COLO829 (cell line): ENCODE results near the gene CADM2.
"Not testable (repeated sequence)": the region's sequence is repeated elsewhere in the genome, so short reads cannot be mapped to it uniquely, and the experiment has no call there.

Experiments used
- DNase-seq: peaks from one replicate; pipeline ENCODE4 v3.0.0; 2012; ENCODE audit warnings: low spot score

CADM2 gene

DNA sequence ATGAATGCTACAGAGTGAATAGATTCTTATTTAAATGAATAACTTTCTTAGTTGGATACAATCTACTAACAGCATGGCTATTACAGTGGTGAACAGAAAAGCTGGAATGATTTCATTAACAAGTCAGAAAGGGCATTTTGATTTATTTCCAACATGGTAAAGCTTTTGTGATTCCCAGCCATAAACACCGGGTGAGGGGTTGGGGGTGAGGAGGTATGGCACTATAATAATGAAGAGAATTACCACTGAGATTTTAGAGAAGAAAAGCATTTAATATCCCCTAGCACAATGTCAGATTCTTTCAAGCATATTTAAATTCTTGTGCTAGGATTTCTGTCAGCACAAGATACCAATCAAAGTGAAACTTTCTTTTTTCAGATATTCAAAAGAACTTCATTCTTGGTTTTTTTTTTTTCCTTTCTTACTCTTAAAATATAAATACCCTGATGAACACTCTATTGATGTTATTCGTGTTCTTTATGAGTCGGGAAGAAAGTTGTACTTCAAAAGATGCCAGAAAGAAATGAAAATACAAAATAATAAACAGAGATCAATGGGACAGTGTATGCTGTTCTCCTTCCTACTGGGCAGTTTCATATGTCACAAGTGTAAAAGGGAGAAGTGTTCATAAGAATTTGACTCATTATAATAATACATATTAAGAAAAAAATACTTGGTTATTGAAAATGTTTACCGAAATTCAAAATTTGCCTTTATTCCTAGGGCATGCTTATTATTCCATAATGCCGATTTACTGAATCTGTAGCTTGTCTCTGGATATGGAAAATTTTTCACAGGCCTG is 522.8 kb downstream of the CADM2 start:
- DNase-seq, result no peak

DNA sequence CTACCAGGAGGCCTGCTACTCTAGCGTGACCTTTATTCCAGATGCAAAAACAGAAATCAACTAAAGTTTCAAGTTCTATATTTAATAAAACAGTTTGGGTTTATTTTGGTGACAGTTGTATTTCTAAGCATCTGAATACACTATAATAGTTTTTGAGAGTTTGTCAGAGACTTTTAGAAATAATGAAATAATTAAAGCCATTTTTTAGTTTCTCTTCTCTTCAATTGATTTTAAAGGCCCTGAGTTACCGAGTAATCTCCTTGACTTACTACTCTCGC is 523.4 kb downstream of the CADM2 start:
- DNase-seq, result no peak

DNA sequence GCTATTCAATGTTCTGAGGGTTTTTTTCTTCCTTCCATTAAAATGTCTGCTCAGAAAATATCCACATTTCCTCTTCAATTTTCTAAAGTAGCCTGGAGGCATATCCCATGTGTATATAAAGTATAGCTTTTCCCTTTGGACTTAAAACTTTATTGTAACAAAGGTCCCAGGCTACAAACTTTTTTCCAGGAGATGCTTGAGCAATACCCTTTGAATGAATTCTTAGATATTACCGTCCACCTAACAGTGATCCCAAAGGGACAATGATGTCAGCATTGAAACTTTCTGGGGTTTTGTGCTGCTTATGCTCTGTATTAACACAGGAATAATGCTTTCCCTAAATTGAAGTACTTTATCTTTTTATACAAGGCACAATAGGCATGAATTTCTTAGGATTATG is 525.2 kb downstream of the CADM2 start:
- DNase-seq, result no peak

DNA sequence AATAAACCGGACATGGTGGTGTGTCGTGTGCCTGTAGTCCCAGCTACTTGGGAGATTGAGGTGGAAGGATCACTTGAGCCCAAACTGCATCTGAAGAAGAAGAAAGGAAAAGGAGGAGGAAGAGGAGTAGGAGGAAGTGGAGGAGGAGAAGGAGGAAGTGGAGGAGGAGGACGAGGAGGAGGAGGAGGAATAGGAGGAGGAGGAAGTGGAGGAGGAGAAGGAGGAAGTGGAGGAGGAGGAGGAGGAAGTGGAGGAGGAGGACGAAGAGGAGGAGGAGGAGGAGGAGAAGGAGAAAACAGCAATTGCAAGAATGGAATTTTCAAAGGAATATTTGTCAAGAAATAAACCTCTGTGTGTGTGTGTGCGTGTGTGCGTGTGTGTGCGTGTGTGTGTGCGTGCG is 528.6 kb downstream of the CADM2 start:
- DNase-seq, result no peak

DNA sequence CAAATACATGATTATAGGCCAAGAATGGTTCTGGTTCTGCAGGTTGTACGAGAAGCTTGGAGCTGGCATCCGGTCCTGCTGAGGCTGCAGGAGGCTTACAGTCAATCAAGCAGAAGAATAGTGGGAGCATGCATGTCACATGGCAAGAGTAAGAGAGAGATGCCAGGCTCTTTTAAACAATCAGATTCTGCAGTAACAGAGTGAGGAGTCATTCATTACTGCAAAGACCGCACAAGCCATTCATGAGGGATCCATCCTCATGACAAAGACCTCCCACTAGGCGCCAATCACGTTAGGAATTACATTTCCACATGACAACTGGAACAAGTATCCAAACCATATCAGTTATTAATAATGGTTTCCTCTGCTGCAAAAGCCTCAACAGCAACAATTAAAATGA is 536.8 kb downstream of the CADM2 start:
- DNase-seq, result no peak

DNA sequence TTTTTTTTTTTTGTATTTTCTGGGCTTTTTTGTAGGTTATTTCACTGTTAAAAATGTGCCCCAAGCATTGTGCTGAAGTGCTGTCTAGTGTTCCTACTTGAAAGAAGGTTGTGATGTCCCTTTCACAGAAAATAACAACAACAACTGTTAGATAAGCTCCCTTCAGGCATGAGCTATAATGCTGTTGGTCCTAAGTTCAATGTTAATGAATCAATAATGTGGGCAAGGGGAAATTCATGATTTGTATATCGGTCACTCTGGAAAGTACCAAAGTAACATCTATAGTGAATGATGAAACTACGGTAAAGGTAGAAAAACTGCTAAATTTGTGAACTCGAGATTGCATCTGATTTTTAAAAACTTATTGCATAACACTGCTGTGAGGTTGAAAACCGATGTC is 539.4 kb downstream of the CADM2 start:
- no peak for DNase-seq

DNA sequence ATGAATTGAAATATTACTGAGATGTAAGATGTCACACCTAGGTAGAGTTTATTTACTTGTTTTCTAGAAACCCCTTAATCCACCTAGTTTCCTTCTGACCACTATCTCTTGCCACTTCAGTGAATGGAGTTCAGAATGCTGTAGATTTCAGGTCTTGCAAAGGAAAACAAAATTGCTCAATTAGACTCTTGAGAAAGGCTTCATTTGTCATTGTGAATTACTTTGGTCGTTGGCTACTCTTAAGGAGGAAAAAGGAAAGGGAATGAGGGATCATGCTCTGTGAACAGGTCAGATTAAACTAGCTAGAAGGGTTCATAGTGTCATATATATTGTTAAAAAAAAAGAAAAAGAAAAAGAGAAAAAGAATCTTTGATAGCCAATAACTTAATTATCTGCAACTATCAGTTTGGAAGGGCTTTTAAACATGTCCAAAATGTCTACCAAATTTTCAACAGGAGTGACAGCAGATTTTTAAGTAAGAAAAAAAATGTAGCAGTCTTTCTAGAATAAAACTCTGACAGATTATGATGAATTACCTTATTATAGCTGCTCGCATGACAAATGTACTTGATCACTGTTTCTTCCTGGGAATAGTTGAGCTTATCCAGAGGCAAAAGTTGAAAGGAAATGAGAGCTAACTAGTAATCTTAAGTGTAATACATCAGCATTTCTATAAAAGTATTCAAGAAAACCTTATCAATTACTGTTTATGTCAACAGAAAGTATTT is 543.5 kb downstream of the CADM2 start:
- DNase-seq, result no peak

DNA sequence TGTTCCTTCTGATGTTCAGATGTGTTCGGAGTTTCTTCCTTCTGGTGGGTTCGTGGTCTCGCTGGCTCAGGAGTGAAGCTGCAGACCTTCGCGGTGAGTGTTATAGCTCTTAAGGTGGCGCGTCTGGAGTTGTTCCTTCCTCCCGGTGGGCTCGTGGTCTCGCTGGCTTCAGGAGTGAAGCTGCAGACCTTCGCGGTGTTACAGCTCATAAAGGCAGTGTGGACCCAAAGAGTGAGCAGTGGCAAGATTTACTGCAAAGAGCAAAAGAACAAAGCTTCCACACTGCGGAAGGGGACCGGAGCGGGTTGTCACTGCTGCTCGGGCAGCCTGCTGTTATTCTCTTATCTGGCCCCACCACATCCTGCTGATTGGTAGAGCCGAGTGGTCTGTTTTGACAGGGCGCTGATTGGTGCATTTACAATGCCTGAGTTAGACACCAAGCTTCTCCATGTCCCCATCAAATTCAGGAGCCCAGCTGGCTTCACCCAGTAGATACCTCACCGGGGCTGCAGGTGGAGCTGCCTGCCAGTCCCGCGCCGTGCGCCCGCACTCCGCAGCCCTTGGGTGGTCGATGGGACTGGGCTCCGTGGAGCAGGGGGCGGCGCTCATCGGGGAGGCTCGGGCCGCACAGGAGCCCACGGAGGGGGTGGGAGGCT is 545.5 kb downstream of the CADM2 start:
- not testable (repeated sequence) for DNase-seq

DNA sequence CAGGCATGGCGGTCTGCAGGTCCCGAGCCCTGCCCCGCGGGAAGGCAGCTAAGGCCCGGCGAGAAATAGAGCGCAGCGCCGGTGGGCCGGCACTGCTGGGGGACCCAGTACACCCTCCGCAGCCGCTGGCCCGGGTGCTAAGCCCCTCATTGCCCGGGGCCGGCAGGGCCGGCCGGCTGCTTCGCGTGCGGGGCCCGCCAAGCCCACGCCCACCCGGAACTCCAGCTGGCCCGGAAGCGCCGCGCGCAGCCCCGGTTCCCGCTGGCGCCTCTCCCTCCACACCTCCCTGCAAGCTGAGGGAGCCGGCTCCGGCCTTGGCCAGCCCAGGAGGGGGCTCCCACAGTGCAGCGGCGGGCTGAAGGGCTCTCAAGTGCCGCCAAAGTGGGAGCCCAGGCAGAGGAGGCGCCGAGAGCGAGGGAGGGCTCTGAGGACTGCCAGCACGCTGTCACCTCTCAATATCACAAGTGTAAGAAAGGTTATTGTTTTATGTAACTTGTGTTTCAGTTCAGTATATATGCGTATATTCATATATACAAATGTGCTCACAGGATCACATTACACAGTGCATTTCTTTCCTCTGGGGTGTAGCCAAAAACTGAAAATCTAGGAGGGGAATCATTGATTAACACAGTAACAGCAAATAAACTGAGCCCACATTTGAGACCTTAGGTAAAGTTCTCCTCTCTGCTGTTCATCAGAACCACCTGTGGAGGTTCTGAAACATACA is 546.2 kb downstream of the CADM2 start:
- not testable (repeated sequence) for DNase-seq

DNA sequence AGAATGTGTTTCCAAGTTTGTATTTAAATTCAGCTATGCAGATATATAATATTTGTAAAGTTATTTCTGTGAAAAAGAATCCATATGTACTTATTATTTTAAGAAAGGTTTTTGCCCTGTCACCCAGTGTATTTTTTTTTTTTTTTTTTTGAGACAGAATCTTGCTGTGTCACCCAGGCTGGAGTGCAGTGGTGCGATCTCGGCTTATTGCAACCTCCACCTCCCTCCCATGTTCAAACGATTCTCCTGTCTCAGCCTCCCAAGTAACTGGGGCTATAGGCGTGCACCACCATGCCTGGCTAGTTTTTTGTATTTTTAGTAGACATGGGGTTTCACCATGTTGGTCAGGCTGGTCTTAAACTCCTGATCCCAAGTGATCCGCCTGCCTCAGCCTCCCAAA is 548.3 kb downstream of the CADM2 start:
- DNase-seq, result not testable (repeated sequence)

DNA sequence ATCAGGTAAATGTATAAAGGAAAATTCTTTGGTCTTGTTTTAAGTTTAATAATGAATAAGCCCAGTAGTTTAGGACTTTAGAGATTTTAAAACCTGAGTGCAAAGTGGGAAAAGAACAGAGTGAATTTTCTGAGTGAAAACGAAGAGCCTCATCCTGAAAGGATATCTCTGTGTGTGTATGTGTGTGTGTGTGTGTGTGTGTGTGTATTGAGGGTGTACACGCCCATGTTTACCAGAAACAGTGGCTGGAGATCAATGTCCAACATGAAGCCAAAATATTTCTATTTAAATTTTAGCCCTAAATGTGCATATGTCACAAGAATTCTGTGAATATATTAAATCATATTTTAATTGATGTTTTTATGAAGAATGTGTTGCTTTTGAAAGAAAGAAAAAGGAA is 549.9 kb downstream of the CADM2 start:
- DNase-seq, result no peak

DNA sequence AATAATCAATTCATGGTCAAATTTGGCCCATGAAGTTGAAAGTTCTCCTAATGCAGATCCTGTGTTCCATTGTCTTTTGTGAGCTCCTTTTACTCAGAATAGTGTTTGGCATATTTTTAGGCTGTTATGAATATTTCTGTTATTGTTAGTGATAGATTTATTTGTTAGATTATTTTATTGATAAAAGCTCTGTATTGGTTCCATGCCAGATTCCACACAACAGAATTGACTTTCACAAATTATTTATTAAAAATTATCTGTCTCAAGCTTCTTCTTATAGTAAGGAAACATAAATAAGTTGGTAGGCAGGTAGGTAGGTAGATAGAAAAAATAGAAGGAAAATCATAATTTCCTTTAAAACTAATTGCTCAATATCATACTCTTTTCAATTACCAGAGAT is 557.4 kb downstream of the CADM2 start:
- DNase-seq, result no peak

DNA sequence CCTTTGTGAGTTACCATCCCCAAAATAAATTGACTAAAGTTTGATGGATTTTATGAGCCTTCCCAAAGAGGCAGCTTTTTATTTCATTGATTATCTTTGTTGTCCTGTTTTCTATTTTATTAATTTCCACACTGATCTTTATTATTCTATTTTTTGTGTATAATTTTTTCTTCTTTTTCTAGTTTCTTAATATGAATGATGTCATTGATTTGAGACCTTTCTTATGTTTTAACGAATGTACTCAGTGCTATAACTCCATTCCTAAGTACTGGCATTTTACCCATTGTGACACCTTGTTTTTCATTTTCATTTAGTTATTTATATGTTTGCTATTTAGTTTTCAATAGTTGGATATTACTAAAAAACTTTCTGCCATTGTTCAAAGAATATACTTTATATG is 565.3 kb downstream of the CADM2 start:
- no peak for DNase-seq

DNA sequence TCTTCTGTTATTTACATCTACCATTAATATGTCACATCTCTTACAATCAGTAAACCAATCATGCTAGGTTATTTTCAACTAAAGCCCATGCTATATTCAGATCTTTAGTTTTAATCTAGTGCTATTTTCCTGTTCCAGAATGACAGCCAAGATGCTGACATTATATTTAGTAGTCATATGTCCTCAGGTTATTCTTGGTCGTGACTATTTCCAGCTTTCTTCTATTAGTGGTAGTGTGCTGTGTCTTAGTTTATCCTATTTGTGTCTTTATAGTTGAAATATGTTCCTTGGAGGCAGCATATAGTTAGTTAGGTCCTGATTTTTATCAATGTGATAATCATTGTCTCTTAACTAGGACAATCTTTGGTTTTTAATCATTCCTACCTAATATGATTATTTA is 566.5 kb downstream of the CADM2 start:
- DNase-seq, result no peak

DNA sequence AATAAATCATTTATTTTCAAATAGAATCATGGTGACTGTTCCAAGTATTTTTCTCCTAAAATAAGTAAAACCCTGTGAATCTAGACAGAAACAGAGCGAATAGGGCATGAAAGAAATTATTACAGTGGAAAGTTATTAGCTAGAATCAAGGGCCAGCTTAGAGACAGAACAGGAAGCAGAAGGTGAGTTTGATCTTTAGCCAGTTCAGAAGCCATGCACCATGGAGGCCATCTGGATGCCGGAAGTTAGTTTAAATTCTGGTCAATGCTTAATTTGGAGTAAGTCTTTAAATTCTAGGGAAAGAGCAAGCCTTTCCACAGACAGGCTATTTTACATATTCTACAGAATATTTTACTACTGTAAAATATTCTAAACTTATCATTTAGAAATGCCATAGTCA is 574.8 kb downstream of the CADM2 start:
- DNase-seq, result no peak

DNA sequence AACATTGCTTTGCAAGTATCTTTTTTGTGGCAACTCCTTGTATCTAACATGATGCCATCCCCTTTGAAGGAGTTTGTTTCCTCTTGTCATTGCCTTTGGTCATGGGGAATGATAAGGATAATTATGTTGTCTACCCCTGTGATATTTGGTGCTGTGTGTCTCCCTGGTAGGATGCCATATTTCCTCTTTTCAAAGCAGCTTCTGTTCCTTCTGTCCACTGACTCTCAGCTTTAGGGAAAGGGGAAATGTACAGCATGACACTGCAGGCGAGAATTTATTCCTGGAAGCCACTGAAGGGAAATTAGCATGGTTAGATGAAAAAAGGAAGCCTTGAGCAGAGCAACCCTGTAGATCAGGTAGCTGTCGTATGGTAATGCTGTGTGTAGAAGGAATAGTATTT is 576.7 kb downstream of the CADM2 start:
- DNase-seq, result no peak

DNA sequence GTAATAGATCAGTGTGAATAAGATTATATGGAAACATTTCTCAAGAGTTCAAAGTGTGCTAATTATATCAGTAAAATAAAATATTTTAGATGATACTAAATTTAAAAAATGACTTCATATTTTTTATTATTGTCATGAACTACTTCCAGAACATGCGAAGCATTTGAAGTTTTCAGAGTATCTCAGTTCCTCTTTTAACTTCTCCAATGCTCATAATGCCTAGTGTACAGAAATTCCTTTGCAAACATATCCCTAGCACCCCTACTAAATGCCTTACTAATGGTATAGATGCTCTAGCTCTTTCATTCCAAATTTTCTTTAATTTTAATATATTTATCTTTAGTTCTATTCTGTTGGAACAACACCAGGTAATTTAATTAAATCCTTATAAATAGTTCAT is 580.4 kb downstream of the CADM2 start:
- no peak for DNase-seq

DNA sequence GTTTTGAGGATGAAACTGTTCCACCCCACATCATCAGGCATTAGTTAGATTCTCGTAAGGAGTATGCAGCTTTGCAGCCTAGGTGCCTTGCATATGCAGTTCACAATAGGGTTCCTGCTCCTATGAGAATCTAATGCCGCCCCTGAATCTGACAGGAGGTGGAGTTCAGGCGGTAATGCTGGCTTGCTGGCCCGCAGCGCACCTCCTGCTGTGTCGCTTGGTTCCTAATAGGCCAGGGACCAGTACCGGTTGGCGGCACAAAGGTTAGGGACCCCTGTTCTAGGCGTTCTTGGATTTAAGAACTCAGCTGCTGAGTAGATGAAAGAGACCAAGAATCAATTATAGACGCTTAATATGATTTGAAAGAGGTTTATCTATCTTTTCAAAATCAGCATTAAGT is 595.4 kb downstream of the CADM2 start:
- DNase-seq, result no peak

DNA sequence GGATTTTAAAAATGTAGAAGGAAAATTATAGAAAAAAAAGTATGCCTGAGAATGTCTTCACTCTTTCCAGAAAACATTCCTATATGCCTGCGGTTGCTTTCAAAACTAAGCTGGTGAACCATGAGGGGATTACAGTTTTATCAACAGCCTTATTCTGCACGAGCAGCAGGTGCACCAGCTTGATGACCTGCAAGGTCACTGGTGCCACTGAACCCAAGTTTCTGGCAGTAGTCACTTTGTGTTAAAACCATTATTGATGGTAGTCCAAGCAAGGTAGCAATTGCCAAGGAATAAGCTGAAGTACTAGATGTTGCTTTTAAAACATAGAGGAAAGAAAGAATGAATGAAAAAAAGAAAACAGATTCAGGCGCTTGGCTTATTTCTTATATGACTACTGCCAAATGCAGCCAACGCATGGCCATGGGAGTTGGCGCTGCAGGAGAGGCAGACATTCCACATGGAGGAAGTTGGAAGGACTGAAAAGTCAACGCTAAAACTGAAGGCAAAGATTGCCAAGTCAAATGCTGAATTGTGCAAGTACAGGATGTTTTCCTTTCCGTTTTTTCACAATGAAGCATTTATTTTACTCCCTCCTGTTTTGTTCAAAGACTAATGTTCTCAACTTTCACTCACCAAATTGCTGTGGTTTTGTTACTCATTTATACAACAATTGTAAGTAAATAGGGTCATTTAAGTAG is 601.4 kb downstream of the CADM2 start:
- DNase-seq, result no peak

DNA sequence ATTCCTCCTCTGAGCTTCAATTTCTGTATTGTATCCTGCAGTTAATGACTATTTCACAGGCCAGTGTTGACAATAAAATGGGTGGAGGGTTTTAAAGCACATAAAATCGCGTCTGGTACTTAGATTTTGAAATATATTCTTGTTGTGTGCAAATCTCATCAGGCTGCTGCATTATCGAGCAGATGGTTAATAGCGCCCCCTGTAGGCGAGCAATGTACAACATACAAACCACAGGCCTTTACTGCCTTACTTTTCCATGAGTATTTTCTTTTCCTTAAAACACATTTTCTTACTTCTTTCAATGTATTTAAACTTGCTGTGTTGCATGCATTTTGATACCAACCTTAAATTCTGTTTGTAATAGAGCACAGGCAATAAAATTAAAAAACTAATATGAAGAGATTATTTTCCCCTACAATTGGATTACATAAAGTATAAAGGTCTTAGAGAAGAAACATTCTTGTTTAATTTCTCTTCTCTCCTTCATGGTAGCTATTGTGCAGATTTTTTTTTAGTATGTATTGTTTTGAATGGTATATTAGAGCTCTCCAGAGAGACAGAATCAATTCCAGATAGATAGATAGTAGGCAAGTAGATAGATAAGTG is 608.4 kb downstream of the CADM2 start:
- DNase-seq, result peak; percentile 49

DNA sequence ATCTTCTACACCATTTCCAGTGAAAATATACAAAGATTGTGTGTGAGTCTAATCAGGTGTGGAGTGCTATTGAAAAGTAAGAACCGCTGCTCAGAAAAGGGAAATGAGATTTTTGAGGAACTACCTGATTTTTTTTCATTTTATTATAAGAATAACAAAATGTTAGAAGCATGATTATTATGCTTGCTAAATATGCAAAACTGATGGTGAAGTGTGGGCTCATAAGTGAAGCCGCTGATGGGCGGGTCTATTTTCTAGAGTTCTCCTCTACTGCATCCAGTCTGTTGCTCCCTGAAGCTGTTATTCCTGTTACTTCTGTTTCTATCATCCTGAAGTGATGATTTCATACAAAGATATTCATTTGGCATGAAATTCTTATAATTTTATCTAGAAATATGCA is 612.0 kb downstream of the CADM2 start:
- no peak for DNase-seq

DNA sequence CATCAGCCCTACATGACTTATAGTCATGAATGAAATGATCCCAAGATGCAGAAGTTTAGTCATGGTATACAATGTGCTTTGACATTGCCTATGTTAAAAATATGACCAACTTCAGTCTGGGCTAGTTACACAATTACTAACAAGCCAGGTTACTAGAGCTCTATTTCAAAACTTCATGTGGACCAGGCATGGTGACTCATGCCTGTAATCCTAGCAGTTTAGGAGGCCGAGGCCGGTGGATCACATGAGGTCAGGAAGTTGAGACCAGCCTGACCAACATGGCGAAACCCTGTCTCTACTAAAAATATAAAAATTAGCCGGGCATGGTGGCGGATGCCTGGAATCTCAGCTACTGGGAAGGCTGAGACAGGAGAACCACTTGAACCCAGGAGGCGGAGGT is 613.0 kb downstream of the CADM2 start:
- no peak for DNase-seq
